Measurements from ENCODE around the gene GIGYF2.
"Not testable (repeated sequence)": the region's sequence is repeated elsewhere in the genome, so short reads cannot be mapped to it uniquely, and the experiment has no call there.

The GIGYF2 gene

DNA sequence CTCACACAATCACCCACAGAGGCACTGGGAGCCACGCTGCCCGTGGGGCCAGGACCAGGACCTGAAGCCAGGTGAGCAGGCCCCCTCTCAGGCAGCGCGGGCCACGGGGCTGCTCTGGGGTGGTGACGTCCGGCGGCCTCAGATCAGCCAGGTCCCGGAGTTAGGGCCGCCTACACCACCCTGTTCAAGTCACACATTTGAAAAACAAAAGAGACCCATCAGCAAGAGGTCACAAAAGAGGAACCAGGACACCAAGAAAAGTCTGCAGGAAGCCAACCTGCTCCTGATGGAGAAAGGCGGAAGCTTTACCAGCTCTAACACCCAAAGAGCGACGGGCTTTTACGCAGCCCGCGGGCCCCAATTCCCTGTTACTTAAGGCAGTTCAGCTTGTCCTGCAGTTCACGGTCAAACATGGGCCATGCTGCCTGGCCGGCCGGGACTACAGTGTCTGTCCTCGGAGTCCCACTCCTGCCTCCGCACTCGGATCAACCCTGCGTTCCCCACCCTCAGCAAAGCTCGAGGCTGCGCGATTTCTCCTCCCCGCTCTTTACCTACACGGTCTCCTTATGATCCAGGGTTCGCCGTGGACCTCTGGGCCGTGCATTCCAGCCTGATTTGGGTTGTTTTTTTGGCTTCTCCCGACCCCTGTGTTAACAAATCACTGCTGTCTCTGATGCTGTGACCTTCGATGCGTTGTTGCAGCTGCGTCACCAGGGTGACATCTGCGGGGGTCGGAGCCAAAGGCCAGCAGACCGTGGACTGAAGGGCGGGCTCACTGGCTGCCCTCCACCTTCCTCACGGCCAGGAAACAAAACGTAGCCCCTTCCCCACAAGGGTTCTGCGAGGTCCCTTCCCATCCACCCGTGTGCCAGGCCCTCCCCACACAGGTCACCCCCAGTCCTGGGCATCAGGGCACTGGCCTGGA lies 203.9 kb downstream of the GIGYF2 start:
- no peak overlapping the region for H3K4me3 ChIP-seq (ENCODE audit: low read depth, low read length)
- no peak for DNase-seq (ENCODE audit: low read depth)
- in situ Hi-C loops (cut with HindIII; ENCODE audit: low sequenced_read_pairs) = no loop called here
- TF ChIP-seq, protein P1, sequence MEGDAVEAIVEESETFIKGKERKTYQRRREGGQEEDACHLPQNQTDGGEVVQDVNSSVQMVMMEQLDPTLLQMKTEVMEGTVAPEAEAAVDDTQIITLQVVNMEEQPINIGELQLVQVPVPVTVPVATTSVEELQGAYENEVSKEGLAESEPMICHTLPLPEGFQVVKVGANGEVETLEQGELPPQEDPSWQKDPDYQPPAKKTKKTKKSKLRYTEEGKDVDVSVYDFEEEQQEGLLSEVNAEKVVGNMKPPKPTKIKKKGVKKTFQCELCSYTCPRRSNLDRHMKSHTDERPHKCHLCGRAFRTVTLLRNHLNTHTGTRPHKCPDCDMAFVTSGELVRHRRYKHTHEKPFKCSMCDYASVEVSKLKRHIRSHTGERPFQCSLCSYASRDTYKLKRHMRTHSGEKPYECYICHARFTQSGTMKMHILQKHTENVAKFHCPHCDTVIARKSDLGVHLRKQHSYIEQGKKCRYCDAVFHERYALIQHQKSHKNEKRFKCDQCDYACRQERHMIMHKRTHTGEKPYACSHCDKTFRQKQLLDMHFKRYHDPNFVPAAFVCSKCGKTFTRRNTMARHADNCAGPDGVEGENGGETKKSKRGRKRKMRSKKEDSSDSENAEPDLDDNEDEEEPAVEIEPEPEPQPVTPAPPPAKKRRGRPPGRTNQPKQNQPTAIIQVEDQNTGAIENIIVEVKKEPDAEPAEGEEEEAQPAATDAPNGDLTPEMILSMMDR (IDR thresholded peaks at IDR 0.05; ENCODE audit: low read depth, low read length, missing control alignments) = no peak

DNA sequence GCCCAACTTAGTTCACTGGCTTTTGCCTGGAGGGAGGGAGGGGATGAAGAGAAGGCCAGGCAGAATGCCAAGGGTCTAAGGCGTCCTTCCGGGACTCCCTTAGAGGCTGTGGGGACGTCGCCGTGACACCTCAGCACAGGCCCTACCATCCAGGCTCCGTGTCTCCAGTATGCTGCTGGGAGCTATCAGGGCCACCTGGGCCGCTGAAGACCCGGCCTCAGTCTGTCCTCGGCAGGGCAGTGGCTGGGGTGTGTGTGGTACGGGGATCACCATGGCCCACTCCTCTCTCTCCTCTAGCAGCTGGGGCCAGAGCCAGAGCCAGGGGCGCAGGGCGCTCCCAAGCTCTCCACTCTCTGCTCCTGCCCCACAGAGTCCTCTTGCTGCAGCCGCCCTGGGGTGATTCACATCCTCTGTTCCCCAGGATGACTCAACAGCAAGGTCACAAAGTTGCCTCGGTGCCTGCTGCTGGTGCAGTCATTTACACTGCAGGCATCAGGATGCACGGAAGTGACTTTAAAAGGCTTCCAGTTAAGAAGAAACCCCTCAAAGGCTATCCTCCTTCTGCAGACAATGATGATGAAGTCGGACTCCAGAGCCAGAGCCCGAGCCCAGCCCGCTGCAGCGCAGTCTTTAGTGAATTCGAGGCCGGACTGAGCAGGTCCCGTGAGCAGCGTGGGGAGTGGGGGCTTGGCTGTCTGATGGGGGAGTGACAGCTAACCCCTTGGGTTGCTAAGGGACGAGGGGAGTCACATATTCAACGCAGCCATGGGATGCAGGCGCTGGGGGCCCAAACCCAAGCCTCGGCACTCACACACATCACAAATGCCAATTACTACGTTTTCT lies 204.8 kb downstream of the GIGYF2 start:
- TF ChIP-seq, protein P1 (IDR thresholded peaks at IDR 0.05; ENCODE audit: low read depth, low read length, missing control alignments) = no peak
- no peak overlapping the region for H3K4me3 ChIP-seq (ENCODE audit: low read depth, low read length)
- in situ Hi-C loops (cut with HindIII; ENCODE audit: low sequenced_read_pairs) = no loop called here
- DNase-seq (ENCODE audit: low read depth) = peak; percentile 47

DNA sequence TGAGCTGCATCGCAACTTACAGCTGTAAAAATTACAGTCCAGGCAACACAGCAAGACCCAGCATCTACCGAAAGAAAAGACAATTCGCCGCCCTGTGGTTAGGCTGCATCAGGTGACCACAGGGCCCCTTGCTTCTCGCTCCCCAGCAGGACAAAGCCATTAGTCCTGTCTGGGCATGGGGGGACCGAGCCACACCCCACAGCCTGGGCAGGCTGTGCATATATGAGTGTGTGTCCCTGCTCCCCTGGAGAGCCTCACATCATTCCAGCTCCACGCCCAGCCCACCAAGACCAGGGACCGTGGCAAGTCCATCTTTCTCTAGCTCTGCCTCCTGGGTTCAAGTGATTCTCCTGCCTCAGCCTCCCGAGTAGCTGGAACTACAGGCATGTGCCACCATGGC lies 206.9 kb downstream of the GIGYF2 start:
- H3K4me3 ChIP-seq (ENCODE audit: low read depth, low read length) = no peak overlapping the region
- TF ChIP-seq, protein P1 (IDR thresholded peaks at IDR 0.05; ENCODE audit: low read depth, low read length, missing control alignments) = no peak
- no peak for DNase-seq (ENCODE audit: low read depth)
- in situ Hi-C loops (cut with HindIII; ENCODE audit: low sequenced_read_pairs) = no loop called here

DNA sequence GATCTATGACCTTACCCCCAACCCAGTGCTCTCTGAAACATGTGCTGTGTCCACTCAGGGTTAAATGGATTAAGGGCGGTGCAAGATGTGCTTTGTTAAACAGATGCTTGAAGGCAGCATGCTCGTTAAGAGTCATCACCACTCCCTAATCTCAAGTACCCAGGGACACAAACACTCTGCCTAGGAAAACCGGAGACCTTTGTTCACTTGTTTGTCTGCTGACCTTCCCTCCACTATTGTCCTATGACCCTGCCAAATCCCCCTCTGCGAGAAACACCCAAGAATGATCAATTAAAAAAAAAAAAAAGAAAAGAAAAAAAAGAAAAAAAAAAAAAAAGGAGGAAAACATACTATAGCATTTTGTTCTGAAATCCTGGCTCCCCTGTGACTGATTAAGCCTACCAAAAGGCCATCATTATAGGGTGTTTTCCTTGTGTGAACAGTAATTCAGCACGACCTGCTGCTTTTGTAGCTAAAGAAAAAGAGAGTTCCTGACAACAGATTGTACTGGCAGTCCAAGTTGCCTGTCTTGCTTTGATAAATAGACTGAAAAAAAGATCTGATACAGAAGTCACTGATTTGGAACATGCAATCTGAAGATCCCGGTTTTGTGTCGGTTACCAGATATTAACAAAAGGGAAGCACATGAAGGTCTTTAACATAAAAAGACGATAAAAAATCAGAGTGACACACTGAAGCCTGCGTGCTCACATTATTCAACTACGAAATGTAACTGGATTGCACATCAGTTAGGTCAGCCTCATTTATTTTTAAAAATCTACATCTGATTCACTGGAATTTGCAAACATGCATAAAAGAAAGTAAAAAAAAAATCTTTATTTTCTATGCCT lies 210.0 kb downstream of the GIGYF2 start:
- DNase-seq (ENCODE audit: low read depth); H3K4me3 ChIP-seq (ENCODE audit: low read depth, low read length); in situ Hi-C loops (cut with HindIII; ENCODE audit: low sequenced_read_pairs): not testable (repeated sequence)

DNA sequence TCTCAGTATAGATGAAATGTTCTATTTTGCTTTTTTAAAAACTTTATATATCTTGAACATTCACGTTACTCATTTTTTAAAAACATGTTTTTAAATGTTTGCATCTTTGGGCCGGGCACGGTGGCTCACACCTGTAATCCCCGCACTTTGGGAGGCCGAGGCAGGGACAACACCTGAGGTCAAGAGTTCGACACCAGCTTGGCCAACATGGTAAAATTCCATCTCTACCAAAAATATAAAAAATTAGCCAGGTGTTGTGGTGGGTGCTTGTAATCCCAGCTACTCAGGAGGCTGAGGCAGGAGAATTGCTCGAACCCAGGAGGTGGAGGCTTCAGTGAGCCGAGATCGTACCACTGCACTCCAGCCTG lies 210.6 kb downstream of the GIGYF2 start:
- H3K4me3 ChIP-seq (ENCODE audit: low read depth, low read length); in situ Hi-C loops (cut with HindIII; ENCODE audit: low sequenced_read_pairs); DNase-seq (ENCODE audit: low read depth): not testable (repeated sequence)

DNA sequence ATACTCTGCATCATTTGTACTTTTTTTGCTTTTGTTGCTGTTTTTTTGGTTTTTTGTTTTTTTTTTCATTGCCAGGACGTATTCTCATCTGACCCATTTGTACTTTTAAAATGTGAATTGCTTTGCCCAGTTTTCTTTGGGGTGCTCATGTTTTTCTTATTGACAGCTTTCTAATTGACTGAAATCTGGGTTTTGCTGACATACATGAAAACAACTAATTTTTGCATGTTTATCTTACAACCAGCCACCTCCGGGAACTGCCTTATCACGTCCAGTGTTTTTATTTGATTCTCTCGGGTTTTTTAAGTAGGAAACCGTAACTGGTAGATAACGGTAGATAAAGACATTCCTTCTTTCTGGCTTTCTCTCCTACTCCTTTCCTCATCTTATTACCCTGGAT lies 211.6 kb downstream of the GIGYF2 start:
- TF ChIP-seq, protein P1 (IDR thresholded peaks at IDR 0.05; ENCODE audit: low read depth, low read length, missing control alignments) = no peak
- in situ Hi-C loops (cut with HindIII; ENCODE audit: low sequenced_read_pairs) = no loop called here
- no peak for DNase-seq (ENCODE audit: low read depth)
- H3K4me3 ChIP-seq (ENCODE audit: low read depth, low read length) = no peak overlapping the region
